Stimulated activated CD4-positive, alpha-beta T cell treated with anti-CD3 and anti-CD28 coated beads, Interleukin-1b, Interleukin-23, amount 100 ng/mL, for 48 hours (primary cell): ENCODE data around the gene WEE1.

ENCODE experiments used
- DNase-seq: peaks from one replicate; pipeline ENCODE4 v3.0.0-alpha.2; 2020

WEE1 gene

DNA sequence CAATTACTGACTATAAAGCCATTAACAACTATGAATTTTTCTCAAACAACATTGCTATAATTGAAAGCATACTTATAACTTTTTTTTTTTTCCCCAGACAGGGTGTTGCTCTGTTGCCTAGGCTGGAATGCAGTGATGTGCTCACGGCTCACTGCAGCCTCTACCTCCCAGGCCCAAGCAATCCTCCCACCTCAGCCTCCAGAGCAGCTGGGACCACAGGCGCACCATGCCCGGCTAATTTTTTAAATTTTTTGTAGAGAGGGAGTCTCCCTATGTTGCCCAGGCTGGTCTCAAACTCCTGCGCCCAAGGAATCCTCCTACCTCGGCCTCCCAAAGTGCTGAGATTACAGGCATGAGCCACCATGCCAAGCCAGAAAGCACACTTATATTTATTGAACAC lies 6.1 kb upstream of the WEE1 start:
- no peak for DNase-seq

DNA sequence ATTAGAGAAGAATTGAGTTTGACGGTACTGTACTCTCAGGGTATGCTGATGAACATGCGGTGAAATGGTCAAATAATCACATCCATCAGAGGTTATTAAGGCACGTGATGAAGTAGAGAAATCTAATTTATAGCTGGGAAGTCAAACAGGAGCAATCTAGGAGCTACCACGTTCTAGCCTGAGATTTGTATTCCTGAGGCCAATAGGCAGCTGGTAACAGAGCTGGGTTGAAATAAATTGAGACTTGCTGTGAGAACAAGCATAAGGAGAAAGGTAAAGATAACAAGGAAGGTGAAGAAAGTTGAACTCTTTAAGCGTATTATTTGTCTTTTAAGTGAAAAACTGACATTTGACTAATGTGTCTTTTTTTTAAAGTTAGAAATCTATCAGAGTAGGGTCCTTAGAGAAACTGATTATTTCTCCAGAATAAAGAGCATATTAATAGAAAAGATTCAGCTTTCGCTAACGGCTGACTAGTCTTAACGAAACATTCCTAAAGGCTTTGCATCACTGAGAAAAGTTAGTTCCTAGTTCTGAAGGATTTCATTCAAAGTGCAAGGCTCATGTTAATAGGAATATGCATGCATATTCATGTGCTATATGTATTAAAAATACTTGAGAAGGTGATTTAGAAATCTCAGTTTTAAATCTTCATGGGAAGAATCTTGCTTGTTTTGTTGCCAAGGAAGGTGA lies 5.2 kb upstream of the WEE1 start:
- no peak for DNase-seq

DNA sequence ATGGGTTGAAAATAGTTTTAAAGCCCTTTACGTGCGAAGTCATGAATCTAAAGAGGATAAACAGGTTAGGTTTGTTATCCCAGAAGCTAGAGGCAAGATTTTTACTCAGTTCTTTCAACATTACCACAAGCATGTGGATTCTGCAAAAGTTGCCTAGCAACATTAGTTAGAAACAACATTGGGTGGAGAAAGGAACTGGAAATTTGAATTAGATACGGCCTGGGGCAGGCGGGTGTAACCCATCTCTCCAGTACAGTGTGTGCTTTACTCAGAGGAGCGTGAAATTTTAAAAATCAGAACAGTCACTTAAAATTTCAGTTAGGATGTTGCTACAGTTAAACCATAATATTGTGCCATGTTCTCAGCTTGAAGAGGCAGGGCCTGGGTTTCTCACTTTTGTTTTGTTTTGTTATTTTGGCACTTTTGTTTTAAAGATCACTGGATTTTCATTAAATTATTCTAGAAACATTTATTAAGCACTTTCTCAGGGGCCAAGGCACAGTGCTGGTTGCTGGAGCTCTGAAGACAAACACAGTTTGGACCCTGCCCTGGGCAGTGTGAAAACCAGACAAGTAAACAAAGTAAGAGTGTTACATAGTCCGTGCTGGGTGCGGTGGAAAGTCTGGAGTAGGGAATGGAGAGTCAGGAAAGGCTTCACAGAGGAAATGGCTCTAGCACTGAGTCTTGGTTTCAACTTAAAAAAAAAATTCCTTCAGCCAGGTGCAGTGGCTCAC lies 4.4 kb upstream of the WEE1 start:
- no peak for DNase-seq

DNA sequence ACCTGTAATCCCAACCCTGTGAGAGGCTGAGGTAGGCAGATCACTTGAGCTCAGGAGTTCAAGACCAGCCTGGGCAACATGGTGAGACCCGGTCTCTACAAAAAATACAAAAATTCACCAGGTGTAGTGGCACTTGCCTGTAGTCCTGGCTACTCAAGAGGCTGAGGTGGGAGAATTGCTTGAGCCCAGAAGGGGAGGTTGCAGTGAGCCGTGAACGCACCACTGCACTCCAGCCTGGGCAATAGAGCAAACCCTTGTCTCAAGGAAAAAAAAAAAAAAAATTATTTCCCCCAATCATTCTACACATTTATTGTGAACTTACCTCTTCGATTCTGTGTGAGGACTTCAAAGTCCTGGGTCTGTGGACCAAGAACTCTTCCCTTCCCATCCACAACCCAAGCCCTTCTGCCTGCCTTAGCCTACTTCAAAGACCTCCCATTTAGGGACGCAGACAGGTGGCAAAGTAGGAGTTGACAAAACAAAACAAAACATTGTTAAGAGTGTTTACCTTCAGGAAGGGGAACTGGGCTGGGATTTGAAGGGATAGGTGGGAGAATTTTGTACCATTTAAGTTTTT lies 3.8 kb upstream of the WEE1 start:
- DNase-seq = no peak

DNA sequence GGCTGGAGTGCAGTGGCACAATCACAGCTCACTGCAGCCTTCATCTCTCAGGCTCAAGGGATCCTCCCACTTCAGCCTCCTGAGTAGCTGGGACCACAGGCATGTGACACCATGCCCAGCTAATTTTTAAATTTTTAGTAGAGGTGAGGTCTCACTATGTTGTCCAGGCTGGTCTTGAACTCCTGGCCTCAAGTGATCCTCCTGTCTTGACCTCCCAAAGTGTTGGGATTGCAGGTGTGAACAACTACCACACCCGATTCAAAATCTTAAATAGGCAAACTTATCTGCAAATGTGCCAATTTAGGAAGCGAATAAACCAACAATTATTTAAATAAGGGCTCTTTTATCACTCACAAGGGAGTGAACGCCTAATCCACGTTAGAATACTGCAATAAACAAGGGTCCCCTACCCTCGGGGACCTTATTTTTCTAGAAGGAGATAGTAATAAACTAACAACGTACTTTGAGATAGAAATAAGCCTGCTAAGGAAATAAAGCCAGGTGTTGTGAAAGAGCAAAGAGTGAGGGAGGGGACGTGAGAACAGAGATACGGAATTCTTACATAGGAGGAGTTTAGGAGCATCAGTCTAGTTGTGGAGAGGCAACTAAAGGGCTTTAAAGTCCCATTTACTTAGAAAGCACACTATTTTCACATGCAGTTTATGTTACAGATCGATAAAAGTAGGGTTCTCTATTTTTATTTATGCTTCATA lies 3.0 kb upstream of the WEE1 start:
- DNase-seq = no peak

DNA sequence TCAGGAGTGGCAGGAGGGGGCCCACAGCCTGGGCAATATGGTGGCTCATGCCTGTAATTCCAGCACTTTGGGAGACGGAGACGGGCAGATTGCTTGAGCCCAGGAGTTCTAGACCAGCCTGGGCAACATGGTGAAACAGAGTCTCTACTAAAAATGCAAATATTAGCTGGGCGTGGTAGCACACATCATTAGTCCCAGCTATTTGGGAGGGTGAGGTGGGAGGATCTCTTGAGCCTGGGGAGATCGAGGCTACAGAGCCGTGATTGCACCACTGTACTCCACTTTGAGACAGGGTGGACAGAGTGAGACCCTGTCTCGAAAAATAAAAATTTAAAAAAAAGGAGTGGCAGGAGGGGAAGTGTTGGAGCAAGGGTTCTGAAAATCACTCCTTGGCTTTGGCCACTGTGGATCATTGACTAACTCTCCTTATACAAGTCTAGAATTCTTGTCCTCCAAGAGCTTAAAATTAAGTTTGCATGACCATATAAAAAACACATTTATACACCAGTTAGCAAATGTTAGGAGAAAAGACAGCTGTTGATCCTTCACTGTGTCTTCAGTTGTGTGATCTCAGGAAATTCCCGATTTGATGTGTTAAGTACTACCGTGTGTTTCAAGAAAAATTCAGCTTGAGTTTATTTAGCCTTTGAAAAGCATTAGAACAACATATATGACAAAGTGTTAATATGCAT lies 2.3 kb upstream of the WEE1 start:
- no peak for DNase-seq

DNA sequence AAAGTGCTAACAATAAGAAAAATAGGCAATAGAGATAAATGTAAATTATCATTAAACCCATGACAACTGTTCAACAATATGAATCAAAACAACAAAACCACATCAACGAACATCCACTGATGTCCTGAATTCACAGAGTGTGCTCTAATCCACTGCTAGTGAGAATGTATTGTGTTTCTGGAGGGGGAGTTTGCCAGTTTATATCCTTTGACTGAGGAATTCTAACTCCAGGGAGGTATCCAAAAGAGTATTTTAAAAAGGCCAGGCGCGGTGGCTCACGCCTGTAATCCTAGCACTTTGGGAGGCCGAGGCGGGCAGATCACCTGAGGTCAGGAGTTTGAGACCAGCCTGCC lies 1.7 kb upstream of the WEE1 start:
- DNase-seq = no peak

DNA sequence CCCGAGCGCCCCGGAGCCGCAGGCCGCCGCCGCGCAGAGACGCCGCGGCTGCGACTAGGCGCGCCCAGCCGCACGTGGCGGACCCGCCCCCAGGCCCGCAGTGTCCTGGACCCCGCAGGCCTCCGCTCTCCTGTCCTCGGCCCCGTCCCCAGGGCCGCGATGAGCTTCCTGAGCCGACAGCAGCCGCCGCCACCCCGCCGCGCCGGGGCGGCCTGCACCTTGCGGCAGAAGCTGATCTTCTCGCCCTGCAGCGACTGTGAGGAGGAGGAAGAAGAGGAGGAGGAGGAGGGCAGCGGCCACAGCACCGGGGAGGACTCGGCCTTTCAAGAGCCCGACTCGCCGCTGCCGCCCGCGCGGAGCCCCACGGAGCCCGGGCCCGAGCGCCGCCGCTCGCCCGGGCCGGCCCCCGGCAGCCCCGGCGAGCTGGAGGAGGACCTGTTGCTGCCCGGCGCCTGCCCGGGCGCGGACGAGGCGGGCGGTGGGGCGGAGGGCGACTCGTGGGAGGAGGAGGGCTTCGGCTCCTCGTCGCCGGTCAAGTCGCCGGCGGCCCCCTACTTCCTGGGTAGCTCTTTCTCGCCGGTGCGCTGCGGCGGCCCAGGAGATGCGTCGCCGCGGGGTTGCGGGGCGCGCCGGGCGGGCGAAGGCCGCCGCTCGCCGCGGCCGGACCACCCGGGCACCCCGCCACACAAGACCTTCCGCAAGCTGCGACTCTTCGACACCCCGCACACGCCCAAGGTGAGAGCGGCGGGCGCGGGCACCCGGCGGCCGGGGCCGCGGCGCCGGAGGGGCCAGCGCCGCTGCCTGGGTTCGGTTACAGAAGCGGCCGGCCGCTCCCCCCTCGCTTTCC lies 528 bp downstream of the WEE1 start:
- DNase-seq = peak; percentile 4

DNA sequence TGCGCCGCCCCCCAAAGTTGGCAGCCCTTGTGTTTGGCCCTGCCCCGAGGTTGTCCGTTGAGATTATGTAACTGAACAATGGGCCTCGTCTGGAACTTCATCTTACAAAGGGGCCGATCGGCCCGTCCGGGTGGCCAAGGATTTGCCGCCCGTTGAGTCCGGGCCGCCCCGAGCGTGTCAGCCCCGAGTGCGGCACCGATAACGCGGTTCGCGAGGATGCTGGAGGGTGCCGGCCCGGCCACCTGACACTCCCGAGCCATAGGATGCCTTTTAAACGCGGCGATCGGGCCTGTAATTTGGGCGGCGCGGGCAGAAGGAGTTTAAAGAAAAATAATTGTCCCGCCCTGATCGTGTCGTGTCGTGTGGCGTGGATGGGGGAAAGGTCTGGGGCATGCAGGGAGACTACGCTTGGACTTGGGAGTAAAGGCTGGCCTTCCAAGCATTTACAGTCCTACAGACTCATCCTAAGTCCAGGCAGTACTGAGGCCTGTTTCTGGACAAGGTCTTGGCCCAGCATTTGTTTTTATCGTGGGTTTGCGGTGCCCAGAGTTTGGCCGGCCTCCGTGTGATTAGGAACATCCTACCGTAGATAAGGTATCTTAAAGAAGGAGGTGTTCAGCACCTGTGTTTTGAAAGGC lies 1.3 kb downstream of the WEE1 start:
- peak; percentile 13 for DNase-seq

DNA sequence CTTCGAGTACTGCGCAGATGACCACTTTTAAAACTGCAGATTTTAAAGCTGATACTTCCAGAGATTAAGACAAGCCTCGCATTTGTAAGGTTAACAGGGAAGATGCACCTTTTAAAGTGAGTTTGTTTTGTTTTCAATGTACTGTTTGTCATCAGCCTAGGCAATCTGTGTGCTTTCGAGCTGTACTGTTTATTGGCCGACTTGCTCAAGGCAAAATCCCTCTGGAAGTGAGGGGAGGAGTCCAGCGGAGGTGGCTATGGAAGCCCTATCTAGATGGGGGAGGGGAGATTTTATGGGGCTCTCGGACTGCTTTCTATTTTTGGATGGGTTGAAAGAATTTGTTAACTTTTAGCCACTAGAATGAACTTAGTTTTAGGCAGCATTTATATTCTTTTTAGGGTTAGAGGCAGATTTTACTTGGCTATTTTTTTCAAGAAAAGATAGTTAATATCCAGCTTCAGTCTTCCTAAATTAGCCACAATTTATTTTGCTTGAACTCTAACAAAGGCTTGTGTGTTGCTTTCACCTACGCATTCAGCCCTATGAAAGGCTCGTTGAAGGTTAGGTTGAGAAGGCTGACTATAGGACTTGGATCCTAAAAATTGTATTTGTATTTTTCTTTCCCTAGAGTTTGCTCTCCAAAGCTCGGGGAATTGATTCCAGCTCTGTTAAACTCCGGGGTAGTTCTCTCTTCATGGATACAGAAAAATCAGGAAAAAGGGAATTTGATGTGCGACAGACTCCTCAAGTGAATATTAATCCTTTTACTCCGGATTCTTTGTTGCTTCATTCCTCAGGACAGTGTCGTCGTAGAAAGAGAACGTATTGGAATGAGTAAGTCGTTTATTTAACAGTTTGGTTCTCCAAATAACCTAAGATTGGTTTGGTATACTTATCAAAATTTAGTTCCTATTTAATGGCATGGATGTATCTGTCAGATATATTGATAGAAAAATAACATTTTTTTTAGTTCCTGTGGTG lies 2.1 kb downstream of the WEE1 start:
- no peak for DNase-seq

DNA sequence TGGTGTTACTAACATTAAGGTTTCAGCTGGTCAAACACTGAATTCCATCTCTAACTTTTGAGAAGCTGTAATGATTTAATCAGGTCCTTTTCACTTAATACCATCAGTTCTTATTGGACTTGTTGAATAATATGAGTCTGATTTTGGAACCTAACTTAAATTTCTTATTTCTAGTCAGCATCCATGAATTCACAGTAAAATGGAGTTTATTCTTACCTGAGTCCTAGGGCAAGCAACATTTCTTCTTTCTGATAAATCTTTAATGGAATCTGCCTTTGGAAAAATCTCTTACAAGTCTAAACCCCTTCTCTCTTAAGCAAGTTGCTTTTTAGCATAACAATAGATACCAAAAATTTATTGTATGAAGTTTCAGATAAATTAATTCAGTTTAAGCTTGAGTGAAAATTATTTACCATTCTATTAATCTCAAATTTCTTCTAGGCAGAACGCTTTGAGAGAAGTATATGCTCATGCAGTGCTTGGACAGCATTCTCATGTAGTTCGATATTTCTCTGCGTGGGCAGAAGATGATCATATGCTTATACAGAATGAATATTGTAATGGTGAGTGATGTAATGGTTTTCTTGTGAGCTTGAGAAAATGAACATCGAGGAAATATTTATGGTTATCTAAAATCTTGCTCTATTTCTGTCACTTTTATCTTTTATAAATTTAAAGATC lies 3.4 kb downstream of the WEE1 start:
- no peak for DNase-seq

DNA sequence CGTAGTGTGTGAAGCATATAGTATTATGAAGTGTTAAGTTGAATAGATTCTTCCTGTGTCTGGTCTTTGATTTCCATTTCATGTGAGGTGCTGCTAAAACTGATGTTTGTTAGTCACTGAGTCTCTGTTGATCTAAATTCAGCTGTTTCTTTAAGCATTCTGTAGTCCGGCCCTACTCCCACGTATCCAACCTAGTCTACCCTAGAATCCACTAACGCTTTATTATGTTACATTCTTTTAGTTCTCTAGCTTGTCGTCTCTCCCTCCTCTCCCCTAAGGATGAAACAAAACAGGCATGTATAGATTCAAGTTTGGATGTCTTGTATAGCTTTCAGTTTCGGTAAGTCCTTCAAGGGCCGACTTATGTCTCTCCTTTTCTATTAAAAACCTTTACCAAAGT lies 4.1 kb downstream of the WEE1 start:
- DNase-seq = no peak

DNA sequence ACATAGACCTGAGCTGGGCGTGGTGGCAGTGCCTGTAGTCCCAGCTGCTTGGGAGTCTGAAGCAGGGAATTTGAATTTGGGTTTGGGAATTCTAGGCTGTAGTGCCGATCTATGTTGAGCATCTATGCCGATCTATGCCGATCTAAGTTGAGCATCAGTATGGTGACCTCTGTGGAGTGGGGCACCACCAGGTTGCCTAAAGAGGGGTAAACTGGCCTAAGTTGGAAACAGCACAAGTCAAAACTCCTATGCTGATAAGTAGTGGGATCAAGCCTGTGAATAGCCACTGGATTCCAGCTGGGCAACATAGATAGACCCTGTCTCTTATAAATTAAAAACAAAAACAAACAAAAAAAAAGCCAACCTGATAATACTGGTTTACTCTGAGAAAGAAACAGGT lies 7.4 kb downstream of the WEE1 start:
- no peak for DNase-seq

DNA sequence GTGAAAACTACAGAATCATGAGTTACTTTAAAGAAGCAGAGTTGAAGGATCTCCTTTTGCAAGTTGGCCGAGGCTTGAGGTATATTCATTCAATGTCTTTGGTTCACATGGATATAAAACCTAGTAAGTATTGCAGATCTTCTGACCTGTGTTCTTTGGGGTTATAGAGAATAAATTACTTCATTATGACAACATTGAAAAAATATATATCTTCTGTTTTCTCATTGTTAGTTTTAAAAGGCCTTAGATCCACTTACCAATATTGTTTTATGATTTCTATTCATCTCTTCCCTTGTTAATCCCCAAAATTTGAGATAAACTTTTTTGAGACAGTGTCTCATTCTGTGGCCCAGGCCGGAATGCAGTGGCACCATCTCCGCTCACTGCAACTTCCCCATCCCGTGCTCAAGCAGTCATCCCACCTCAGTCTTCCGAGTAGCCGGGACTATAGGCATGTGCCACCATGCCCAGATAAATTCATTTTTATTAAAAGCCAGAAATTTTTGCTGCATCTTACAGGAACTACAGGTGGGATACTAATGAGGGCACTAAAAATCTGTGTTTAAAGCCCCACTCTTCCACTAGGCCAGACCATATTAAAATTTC lies 8.2 kb downstream of the WEE1 start:
- no peak for DNase-seq

DNA sequence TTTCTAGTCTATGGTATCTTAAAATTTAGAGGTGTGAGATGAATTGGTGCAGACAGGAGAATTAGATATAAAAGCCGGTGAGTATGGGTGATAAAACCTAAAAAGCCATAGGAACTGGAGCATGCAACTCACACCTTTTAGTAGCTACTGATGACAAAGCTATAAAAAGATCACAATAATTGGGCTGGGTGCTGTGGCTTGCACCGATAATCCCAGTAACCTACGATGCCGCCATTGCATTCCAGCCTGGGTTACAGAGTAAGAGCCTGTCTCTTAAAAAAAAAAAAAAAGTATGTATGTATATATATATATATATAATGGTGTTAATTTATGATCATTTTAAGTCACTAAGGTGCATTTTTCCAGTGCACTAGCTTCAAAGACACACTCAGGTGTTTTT lies 17.2 kb downstream of the WEE1 start:
- no peak for DNase-seq

DNA sequence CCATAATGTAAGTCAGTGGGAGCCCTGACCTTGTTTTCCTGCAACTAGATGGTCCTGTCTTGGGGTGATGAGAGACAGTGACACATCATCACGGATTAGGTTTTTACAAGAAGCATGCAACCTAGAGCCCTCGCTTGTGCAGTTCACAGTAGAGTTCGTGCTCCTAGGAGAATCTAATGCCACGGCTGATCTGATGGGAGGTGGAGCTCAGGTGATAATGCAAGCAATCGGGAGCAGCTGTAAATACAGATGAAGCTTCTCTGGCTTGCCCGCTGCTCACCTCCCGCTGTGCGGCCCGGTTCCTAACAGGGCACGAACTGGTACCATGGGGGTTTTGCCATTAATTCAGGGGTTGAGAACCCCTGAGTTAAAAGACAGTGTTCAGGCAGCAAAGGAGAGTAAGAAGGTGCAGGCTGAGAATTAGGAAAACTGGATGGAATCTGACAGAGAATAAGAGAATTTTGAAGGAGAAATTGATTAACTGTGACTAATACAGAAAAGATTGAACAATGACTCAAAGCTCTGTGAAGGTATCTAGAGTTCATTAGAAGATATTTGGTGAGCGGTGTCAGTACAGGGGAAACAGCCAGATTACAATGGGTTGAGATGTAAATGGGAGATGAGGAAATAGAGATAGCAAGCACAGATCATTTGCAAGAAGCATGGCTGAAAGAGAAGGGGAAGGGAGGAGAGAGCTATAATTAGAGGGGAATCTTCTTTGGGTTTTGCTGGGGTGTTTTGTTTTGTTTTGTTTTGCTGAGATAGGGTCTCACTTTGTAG lies 21.0 kb downstream of the WEE1 start:
- DNase-seq = no peak

DNA sequence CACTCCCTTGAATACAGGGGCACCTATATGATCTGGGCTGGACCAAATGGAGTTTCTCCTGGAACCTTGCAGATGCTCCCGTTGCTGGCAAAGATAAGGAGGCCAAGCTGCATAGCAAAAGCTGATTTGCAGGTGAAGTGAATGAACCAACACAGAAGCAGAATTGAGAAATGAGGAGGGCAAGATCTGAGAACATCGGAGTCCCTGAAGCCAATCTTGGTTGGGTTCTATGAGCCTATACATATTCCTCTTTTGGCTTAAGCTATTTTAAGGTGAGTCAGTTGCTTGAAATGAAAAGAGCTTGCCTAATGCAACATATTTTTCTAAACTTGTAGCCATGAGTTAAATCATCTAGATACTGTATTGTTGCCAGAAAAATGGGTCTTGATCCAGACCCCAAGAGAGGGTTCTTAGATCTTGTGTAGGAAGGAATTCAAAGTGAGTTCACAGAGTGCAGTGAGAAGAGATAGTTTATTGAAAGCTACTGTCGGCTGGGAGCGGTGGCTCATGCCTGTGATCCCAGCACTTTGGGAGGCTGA lies 23.5 kb downstream of the WEE1 start:
- no peak for DNase-seq

DNA sequence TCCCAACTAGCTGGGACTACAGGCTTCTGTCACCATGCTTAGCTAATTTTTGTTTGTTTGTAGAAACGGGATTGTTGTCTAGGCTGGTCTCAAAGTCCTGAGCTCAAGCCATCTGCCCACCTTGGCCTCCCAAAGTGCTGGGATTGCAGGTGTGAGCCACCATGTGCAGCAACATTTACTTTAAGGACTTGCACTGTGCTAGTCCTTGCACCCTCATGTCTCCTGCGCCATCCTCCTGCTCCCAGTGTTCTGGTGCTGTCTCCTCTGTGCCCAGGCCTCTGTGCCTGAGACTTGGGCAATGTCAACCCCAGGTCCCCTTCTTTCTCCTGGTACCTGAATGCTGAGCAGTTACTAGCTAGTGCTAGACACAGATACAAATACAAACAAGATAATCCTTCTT lies 26.7 kb downstream of the WEE1 start:
- no peak for DNase-seq
